Panc1 (cell line): ENCODE data around the gene KRT6A. TPM values are rescaled to one million over a fixed set of nuclear protein-coding genes. Genes with fewer than 3 reads are reported as not detected.

ENCODE experiments used
- ATAC-seq: fragments of 200-7000 bp; cut with Tn5 transposase; 2 replicates; pipeline ENCODE4 v1.9.1; 2020; ENCODE audit warnings: mild to moderate bottlenecking, moderate library complexity
- BruUV-seq: library from RNA; stranded (reverse); fragments of 400-500 nt; replicated peaks from 2 replicates; lab custom pipeline; 2021; lab: Mats Ljungman, UMichigan
- CTCF ChIA-PET: fragments of 300-600 bp; sonication (Branson Sonifier 250); formaldehyde crosslinking; loops from one replicate; lab custom pipeline; 2022; ENCODE audit warnings: antibody characterized with exemption; lab: Charles Lee
- POLR2A ChIA-PET: fragments of 300-600 bp; sonication (Branson Sonifier 250); formaldehyde crosslinking; loops from one replicate; lab custom pipeline; 2022; ENCODE audit warnings: antibody characterized with exemption; lab: Charles Lee
- DNase-seq: peaks from one replicate; pipeline ENCODE4 v3.0.0-alpha.2; 2010; ENCODE audit warnings: low read depth, low spot score
- H3K27ac ChIP-seq: 2 replicates; pipeline ENCODE4 v1.5.1; 2011; ENCODE audit warnings: mild to moderate bottlenecking, low read length, inconsistent platforms
- H3K27me3 ChIP-seq: fragments of 200-500 bp; sonication (Bioruptor generic); 2 replicates; pipeline ENCODE4 v1.6.0; 2014; ENCODE audit warnings: low read length, inconsistent platforms; ENCODE audit not compliant: control insufficient read depth, insufficient read depth
- H3K36me3 ChIP-seq: fragments of 200-500 bp; sonication (Bioruptor generic); 2 replicates; pipeline ENCODE4 v1.5.1; 2014; ENCODE audit warnings: inconsistent platforms, mild to moderate bottlenecking, low read length, moderate library complexity; ENCODE audit not compliant: control insufficient read depth, insufficient read depth
- H3K4me1 ChIP-seq: 2 replicates; pipeline ENCODE4 v1.5.1; 2011; ENCODE audit warnings: inconsistent platforms, mild to moderate bottlenecking, low read length, moderate library complexity; ENCODE audit not compliant: control insufficient read depth, insufficient read depth
- H3K4me3 ChIP-seq, 2 experiments: 2 replicates each; pipeline ENCODE4 v1.5.1; 2011 to 2012; ENCODE audit warnings: low read depth in 2 of 2, low read length in 2 of 2, mild to moderate bottlenecking in 2 of 2, inconsistent platforms in 1 of 2, moderate library complexity in 1 of 2
- H3K9me3 ChIP-seq: fragments of 200-500 bp; sonication (Bioruptor generic); 2 replicates; pipeline ENCODE4 v1.5.1; 2014; ENCODE audit warnings: low read depth, mild to moderate bottlenecking, inconsistent platforms, low read length, moderate library complexity; ENCODE audit not compliant: control insufficient read depth, insufficient read depth
- POLR2AphosphoS5 ChIP-seq: IDR thresholded peaks from 2 replicates; pipeline ENCODE4 v1.6.1; 2012; ENCODE audit warnings: mild to moderate bottlenecking, low read depth, low read length, moderate library complexity
- SIN3A ChIP-seq: IDR thresholded peaks from 2 replicates; pipeline ENCODE4 v1.6.1; 2012; ENCODE audit warnings: low read depth, mild to moderate bottlenecking, low read length, moderate library complexity, borderline replicate concordance; ENCODE audit not compliant: insufficient read depth
- TCF7L2 ChIP-seq: IDR thresholded peaks from 2 replicates; pipeline ENCODE4 v1.6.1; 2011; ENCODE audit warnings: mild to moderate bottlenecking, low read depth, low read length, inconsistent platforms
- in situ Hi-C: cut with HindIII; loops from 2 replicates; pipeline ENCODE4 v1.10.0; 2016; ENCODE audit warnings: low sequenced_read_pairs, low pct_unique_long_range_greater_than_20kb
- intact Hi-C: fragments of 100-400 bp; cut with micrococcal nuclease; formaldehyde crosslinking; loops from one replicate; pipeline ENCODE4 v1.10.0; 2022; ENCODE audit not compliant: unreplicated experiment
- total RNA-seq: library from RNA; stranded (reverse); gene quantifications from one replicate; pipeline ENCODE4 v1.2.1, GENCODE V29; 2021; ENCODE audit not compliant: unreplicated experiment
- TF ChIP-seq, protein P1 (sequence below), 2 experiments: IDR thresholded peaks; 2 replicates each; pipeline ENCODE4 v1.6.1; 2011 to 2012; ENCODE audit warnings: low read depth in 2 of 2, control low read depth in 1 of 2, low read length in 1 of 2, mild to moderate bottlenecking in 1 of 2, moderate library complexity in 1 of 2; ENCODE audit not compliant: insufficient read depth in 1 of 2
- TF ChIP-seq, protein P2 (sequence below): fragments of 450-650 bp; IDR thresholded peaks from 2 replicates; pipeline ENCODE4 v1.5.1; 2017; ENCODE audit warnings: mild to moderate bottlenecking

Gene KRT6A
- total RNA-seq, 1 experiment from 2014 or later, result not detected

DNA sequence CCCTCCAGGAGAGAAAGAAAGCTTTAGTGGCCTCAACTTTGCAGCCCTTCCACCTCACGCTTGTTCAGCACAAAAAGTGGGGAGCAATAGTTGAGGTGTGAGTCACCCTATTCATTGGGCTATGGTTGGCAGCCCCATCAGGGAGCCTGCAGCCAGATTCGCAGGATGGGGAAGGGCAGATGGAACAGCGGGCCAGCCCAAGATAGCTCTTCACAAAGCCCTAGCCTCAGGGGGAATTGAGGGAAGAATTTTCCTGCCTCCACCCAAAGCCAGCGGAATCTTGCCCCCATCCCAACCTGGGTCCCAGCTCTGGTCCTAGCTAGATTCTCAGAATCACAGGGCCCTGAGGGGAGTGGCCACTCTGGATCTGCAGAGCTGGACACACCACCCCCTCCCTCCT is 30.8 kb upstream of the KRT6A start:
- no peaks in the 10 kb centered on the region for H3K36me3 ChIP-seq
- no peak for TF ChIP-seq TCF7L2
- TF ChIP-seq, protein P1, sequence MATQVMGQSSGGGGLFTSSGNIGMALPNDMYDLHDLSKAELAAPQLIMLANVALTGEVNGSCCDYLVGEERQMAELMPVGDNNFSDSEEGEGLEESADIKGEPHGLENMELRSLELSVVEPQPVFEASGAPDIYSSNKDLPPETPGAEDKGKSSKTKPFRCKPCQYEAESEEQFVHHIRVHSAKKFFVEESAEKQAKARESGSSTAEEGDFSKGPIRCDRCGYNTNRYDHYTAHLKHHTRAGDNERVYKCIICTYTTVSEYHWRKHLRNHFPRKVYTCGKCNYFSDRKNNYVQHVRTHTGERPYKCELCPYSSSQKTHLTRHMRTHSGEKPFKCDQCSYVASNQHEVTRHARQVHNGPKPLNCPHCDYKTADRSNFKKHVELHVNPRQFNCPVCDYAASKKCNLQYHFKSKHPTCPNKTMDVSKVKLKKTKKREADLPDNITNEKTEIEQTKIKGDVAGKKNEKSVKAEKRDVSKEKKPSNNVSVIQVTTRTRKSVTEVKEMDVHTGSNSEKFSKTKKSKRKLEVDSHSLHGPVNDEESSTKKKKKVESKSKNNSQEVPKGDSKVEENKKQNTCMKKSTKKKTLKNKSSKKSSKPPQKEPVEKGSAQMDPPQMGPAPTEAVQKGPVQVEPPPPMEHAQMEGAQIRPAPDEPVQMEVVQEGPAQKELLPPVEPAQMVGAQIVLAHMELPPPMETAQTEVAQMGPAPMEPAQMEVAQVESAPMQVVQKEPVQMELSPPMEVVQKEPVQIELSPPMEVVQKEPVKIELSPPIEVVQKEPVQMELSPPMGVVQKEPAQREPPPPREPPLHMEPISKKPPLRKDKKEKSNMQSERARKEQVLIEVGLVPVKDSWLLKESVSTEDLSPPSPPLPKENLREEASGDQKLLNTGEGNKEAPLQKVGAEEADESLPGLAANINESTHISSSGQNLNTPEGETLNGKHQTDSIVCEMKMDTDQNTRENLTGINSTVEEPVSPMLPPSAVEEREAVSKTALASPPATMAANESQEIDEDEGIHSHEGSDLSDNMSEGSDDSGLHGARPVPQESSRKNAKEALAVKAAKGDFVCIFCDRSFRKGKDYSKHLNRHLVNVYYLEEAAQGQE (IDR thresholded peaks at IDR 0.05; ENCODE audit: insufficient read depth in 1 of 2, low read depth in 2 of 2, low read length in 1 of 2), result no peak
- no peak overlapping the region for H3K4me3 ChIP-seq
- no peaks in the 10 kb centered on the region for H3K27me3 ChIP-seq
- DNase-seq, result no peak
- ATAC-seq, result no peak
- no peaks in the 10 kb centered on the region for H3K9me3 ChIP-seq
- H3K27ac ChIP-seq, result no peak overlapping the region
- CTCF ChIA-PET, result no interaction called here
- no TSS peak for BruUV-seq
- intact Hi-C loops (no loop called here), in situ Hi-C loops (no loop called here)
- POLR2A ChIA-PET, result no interaction called here
- peaks cover 8% of the 10 kb centered on the region; the same call in 1 of the 2 replicates for H3K4me1 ChIP-seq

DNA sequence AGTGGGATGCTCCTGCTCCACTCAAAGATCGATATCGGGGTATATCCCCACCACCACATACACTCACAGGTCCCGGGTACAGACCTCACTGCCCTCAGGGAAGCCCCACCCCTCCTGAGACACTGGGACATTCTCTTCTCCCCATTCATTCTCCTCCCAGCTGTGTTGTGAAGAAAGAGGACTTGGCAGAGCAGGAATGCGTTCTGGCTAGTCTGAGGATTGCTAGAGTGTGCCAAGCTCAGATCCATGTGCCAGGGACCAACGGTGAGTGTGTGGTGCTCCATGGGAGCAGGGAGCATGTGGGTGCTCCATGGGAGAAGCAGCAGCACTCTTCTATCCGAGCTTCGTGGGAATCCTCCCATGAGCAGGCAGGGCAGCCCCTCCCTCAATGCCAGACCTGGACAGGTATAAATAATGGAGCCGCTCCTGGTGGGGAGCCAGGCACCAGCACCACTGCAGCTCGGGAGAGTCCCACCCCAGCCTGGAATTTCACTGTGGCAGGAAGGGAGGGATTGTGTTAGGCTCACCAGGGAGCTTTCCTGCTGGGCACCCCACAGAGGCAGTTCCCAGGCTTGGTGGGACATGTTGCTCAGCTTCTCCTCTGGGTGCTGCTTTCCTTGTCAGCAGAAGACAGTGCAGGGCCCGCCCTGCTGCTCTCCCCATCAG is 29.4 kb upstream of the KRT6A start:
- Histone ChIP-seq H3K27me3 (no peaks in the 10 kb centered on the region), H3K4me3 (no peak overlapping the region), H3K9me3 (no peaks in the 10 kb centered on the region), H3K4me1 (peaks cover 8% of the 10 kb centered on the region; the same call in 1 of the 2 replicates), H3K27ac (no peak overlapping the region), H3K36me3 (no peaks in the 10 kb centered on the region)
- intact Hi-C loops (no loop called here), in situ Hi-C loops (no loop called here)
- no peak for TF ChIP-seq POLR2AphosphoS5
- TF ChIP-seq, protein P2, sequence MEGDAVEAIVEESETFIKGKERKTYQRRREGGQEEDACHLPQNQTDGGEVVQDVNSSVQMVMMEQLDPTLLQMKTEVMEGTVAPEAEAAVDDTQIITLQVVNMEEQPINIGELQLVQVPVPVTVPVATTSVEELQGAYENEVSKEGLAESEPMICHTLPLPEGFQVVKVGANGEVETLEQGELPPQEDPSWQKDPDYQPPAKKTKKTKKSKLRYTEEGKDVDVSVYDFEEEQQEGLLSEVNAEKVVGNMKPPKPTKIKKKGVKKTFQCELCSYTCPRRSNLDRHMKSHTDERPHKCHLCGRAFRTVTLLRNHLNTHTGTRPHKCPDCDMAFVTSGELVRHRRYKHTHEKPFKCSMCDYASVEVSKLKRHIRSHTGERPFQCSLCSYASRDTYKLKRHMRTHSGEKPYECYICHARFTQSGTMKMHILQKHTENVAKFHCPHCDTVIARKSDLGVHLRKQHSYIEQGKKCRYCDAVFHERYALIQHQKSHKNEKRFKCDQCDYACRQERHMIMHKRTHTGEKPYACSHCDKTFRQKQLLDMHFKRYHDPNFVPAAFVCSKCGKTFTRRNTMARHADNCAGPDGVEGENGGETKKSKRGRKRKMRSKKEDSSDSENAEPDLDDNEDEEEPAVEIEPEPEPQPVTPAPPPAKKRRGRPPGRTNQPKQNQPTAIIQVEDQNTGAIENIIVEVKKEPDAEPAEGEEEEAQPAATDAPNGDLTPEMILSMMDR, result no peak
- ATAC-seq, result no peak
- DNase-seq, result no peak
- no TSS peak for BruUV-seq
- POLR2A ChIA-PET, result no interaction called here
- CTCF ChIA-PET, result interaction anchor here (0.5 kb wide), 1 partner anchor 11 kb away, joined by 5 read pairs; no protein-coding TSS in a partner anchor

DNA sequence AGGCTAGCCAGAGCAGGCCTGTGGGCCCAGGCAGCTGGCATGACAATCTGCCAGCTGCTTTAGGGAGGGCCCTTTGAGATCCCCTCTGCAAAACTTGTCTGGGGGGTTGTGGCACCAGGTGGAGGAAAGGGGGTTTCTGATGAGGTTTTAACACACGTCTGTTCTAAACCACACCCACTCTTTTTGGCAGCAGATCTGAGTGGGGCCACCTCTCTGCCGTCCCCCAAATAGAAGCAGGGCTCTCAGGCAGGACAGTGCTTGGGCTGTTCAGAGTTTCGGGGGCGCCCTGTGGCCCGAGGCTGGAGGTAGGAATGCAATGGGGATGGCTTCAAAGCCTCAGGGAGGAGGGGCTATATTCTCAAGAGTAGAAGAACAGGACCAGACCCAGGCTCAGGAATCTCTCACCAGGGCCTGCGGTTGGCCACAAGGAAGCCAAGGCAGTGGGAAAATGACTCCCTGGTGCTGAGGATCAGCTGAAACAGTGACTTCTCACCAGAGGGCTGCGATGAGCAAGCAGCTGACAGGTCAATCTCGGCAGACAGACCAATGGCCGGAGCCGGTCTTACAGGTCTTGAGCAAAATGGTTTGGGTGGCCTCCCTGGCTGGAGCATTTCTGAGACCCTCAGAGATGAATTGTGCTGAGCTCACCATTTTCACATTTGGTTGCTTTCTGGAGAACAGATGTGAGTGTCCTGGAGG is 28.7 kb upstream of the KRT6A start:
- CTCF ChIA-PET, result no interaction called here
- H3K4me1 ChIP-seq, result peaks cover 8% of the 10 kb centered on the region; the same call in 1 of the 2 replicates
- no TSS peak for BruUV-seq
- no peaks in the 10 kb centered on the region for H3K9me3 ChIP-seq
- DNase-seq (no peak), ATAC-seq (no peak)
- no peak overlapping the region for H3K27ac ChIP-seq
- intact Hi-C loops, result no loop called here
- H3K4me3 ChIP-seq, result no peak overlapping the region
- H3K27me3 ChIP-seq, result no peaks in the 10 kb centered on the region
- H3K36me3 ChIP-seq, result no peaks in the 10 kb centered on the region
- no peak for TF ChIP-seq SIN3A
- TF ChIP-seq POLR2AphosphoS5, result no peak
- TF ChIP-seq, protein P1 (IDR thresholded peaks at IDR 0.05; ENCODE audit: insufficient read depth in 1 of 2, low read depth in 2 of 2, low read length in 1 of 2), result no peak
- TF ChIP-seq, protein P2, result no peak
- TF ChIP-seq TCF7L2, result no peak
- in situ Hi-C loops, result no loop called here
- POLR2A ChIA-PET, result no interaction called here
